H9 (cell line): ENCODE results near the gene PRTFDC1. TPM values are rescaled to one million over a fixed set of nuclear protein-coding genes. Genes with fewer than 3 reads are reported as not detected.

Experiments
- DNase-seq: peaks from one replicate; pipeline ENCODE4 v3.0.0-alpha.2; 2017
- H2AFZ ChIP-seq: one replicate; pipeline ENCODE4 v1.6.1; 2013; ENCODE audit warnings: mild to moderate bottlenecking, low read length, control low read depth, moderate library complexity
- H2AK5ac ChIP-seq: 2 replicates; pipeline ENCODE4 v1.6.1; 2013; ENCODE audit warnings: low read length, control low read depth, mixed read lengths; ENCODE audit not compliant: insufficient read length
- H2BK120ac ChIP-seq: one replicate; pipeline ENCODE4 v1.6.1; 2013; ENCODE audit warnings: low read depth, mild to moderate bottlenecking, low read length, control low read depth, inconsistent platforms; ENCODE audit not compliant: poor library complexity, severe bottlenecking
- H2BK12ac ChIP-seq: 2 replicates; pipeline ENCODE4 v1.6.1; 2013; ENCODE audit warnings: low read length, control low read depth, mixed read lengths, low read depth; ENCODE audit not compliant: insufficient read length
- H2BK15ac ChIP-seq: 2 replicates; pipeline ENCODE4 v1.6.1; 2013; ENCODE audit warnings: low read depth, low read length, control low read depth
- H2BK20ac ChIP-seq: one replicate; pipeline ENCODE4 v1.6.1; 2013; ENCODE audit warnings: low read depth, mild to moderate bottlenecking, low read length, control low read depth, inconsistent platforms; ENCODE audit not compliant: poor library complexity, severe bottlenecking
- H2BK5ac ChIP-seq: 2 replicates; pipeline ENCODE4 v1.6.1; 2013; ENCODE audit warnings: low read length, control low read depth, mixed read lengths; ENCODE audit not compliant: insufficient read length
- H3K14ac ChIP-seq: 2 replicates; pipeline ENCODE4 v1.6.1; 2013; ENCODE audit warnings: low read length, control low read depth; ENCODE audit not compliant: insufficient read depth
- H3K18ac ChIP-seq: 2 replicates; pipeline ENCODE4 v1.6.1; 2013; ENCODE audit warnings: low read depth, mild to moderate bottlenecking, mixed read lengths, low read length, control low read depth; ENCODE audit not compliant: insufficient read length
- H3K23ac ChIP-seq: 2 replicates; pipeline ENCODE4 v1.6.1; 2013; ENCODE audit warnings: low read length, control low read depth, mixed read lengths, low read depth; ENCODE audit not compliant: insufficient read length
- H3K23me2 ChIP-seq: 2 replicates; pipeline ENCODE4 v1.6.1; 2013; ENCODE audit warnings: low read depth, mild to moderate bottlenecking, mixed read lengths, low read length, control low read depth; ENCODE audit not compliant: insufficient read length, poor library complexity, severe bottlenecking
- H3K27ac ChIP-seq: 2 replicates; pipeline ENCODE4 v1.5.1; 2013; ENCODE audit warnings: low read length, control low read depth, mixed read lengths, low read depth; ENCODE audit not compliant: insufficient read length
- H3K27me3 ChIP-seq: 2 replicates; pipeline ENCODE4 v1.6.1; 2013; ENCODE audit warnings: low read length, control low read depth, inconsistent platforms; ENCODE audit not compliant: insufficient read depth
- H3K4ac ChIP-seq: 2 replicates; pipeline ENCODE4 v1.6.1; 2013; ENCODE audit warnings: low read depth, mild to moderate bottlenecking, control low read depth, inconsistent platforms, low read length, moderate library complexity
- H3K4me1 ChIP-seq: 2 replicates; pipeline ENCODE4 v1.6.1; 2013; ENCODE audit warnings: low read length, control low read depth, inconsistent platforms; ENCODE audit not compliant: insufficient read depth
- H3K4me2 ChIP-seq: 2 replicates; pipeline ENCODE4 v1.6.1; 2013; ENCODE audit warnings: low read length, control low read depth, mixed read lengths; ENCODE audit not compliant: insufficient read length, insufficient read depth
- H3K56ac ChIP-seq: 2 replicates; pipeline ENCODE4 v1.6.1; 2013; ENCODE audit warnings: low read depth, mild to moderate bottlenecking, mixed read lengths, low read length, control low read depth; ENCODE audit not compliant: insufficient read length
- H3K79me1 ChIP-seq: 2 replicates; pipeline ENCODE4 v1.6.1; 2013; ENCODE audit warnings: low read depth, mild to moderate bottlenecking, moderate library complexity, low read length, control low read depth, inconsistent platforms; ENCODE audit not compliant: insufficient read depth, poor library complexity, severe bottlenecking
- H3K79me2 ChIP-seq: 2 replicates; pipeline ENCODE4 v1.6.1; 2013; ENCODE audit warnings: low read length, control low read depth, inconsistent platforms; ENCODE audit not compliant: insufficient read depth
- H3K9ac ChIP-seq: 2 replicates; pipeline ENCODE4 v1.6.1; 2013; ENCODE audit warnings: low read length, control low read depth, mixed read lengths; ENCODE audit not compliant: insufficient read length; ENCODE audit errors: extremely low read depth
- H3K9me3 ChIP-seq: one replicate; pipeline ENCODE4 v1.6.1; 2013; ENCODE audit warnings: low read depth, low read length, inconsistent platforms; ENCODE audit not compliant: control insufficient read depth
- H3T11ph ChIP-seq: one replicate; pipeline ENCODE4 v1.6.1; 2013; ENCODE audit warnings: mild to moderate bottlenecking, low read length, control low read depth, inconsistent platforms
- H4K20me1 ChIP-seq: one replicate; pipeline ENCODE4 v1.6.1; 2013; ENCODE audit not compliant: control insufficient read depth, insufficient read length, insufficient read depth
- H4K5ac ChIP-seq: 2 replicates; pipeline ENCODE4 v1.6.1; 2013; ENCODE audit warnings: low read depth, mild to moderate bottlenecking, mixed read lengths, low read length, control low read depth; ENCODE audit not compliant: insufficient read length
- H4K8ac ChIP-seq: replicated peaks from 2 replicates; pipeline ENCODE4 v1.6.1; 2013; ENCODE audit warnings: low read length, control low read depth, mixed read lengths, low read depth; ENCODE audit not compliant: insufficient read length
- H4K91ac ChIP-seq: 2 replicates; pipeline ENCODE4 v1.6.1; 2013; ENCODE audit warnings: low read depth, mild to moderate bottlenecking, moderate library complexity, mixed read lengths, low read length, control low read depth; ENCODE audit not compliant: insufficient read length
- H3K27ac Mint-ChIP-seq, 3 experiments: 2 replicates in 2 of 3; 3 replicates in 1 of 3; pipeline ENCODE4 v1.8.0; 2020 to 2021; ENCODE audit warnings: mixed read lengths in 3 of 3, mild to moderate bottlenecking in 1 of 3, moderate library complexity in 1 of 3
- H3K27me3 Mint-ChIP-seq: 2 replicates; pipeline ENCODE4 v1.8.0; 2021; ENCODE audit warnings: low read depth, mild to moderate bottlenecking, moderate library complexity, mixed read lengths
- H3K36me3 Mint-ChIP-seq, 3 experiments: 2 replicates in 2 of 3; 3 replicates in 1 of 3; pipeline ENCODE4 v1.8.0; 2020 to 2021; ENCODE audit warnings: low read depth in 3 of 3, mixed read lengths in 3 of 3; ENCODE audit not compliant: insufficient read depth in 1 of 3
- H3K4me1 Mint-ChIP-seq, 2 experiments: 2 replicates each; pipeline ENCODE4 v1.8.0; 2020; ENCODE audit warnings: mixed read lengths in 2 of 2
- H3K4me3 Mint-ChIP-seq, 2 experiments: 2 replicates in 1 of 2; 3 replicates in 1 of 2; pipeline ENCODE4 v1.8.0; 2020 to 2021; ENCODE audit warnings: mild to moderate bottlenecking in 2 of 2, mixed read lengths in 2 of 2, moderate library complexity in 1 of 2
- H3K9me3 Mint-ChIP-seq, 2 experiments: 2 replicates in 1 of 2; 3 replicates in 1 of 2; pipeline ENCODE4 v1.8.0; 2020; ENCODE audit warnings: mild to moderate bottlenecking in 2 of 2, mixed read lengths in 2 of 2, moderate library complexity in 1 of 2
- WGBS: extraction: QIAGEN DNeasy Blood & Tissue Kit; methylation state at CpG from one replicate; pipeline ENCODE4 v1.1.7; 2013; ENCODE audit warnings: missing lambda C conversion rate, low lambda C conversion rate, mixed read lengths; ENCODE audit not compliant: insufficient read length; ENCODE audit errors: extremely low coverage; 5-methylcytosine and 5-hydroxymethylcytosine counted together
- total RNA-seq: library from RNA; stranded (reverse); gene quantifications from 2 replicates; pipeline ENCODE4 v1.2.1, GENCODE V29; 2021
- TF ChIP-seq, protein P1 (sequence below): fragments of 200-600 bp; sonication (generic); conservative IDR thresholded peaks from 3 replicates; pipeline ENCODE4 v1.8.0; 2021; ENCODE audit warnings: antibody characterized with exemption, mild to moderate bottlenecking

Gene PRTFDC1
- total RNA-seq, 1 experiment from 2014 or later = 7.5 TPM

DNA sequence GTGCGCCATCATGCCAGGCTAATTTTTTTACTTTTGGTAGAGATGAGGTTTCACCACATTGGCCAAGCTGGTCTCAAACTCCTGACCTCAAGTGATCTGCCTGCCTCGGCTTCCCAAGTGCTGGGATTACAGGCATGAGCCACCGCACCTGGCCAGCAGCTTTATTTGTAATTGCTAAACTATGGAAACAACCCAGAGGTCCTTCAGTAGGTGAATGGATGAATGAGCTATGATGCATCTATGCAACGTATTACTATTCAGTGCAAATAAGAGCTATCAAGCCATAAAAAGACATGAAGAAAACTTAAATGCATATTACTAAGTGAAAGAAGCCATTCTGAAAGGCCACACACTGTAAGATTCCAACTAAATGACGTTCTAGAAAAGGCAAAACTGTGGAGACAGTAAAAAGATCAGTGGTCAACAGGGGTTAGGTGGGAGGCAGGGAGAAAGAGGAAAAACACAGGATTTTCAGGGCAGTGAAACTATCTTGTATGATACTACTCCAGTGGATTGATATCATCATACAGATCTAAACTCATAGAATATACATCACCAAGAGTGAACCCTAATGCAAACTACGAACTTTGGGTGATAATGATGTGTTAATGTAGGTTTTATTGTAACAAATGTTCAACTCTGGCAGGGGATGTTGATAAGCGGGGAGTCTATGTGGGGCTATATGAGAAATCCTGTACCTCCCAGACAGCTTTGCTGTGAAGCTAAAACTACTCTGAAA lies 66.7 kb downstream of the PRTFDC1 start:
- Histone ChIP-seq H3K9ac (no peak overlapping the region), H3K4me1 (peaks cover 2% of the 10 kb centered on the region; the same call in 1 of the 2 replicates), H3K4ac (no peak overlapping the region), H2BK12ac (no peak overlapping the region), H2AFZ (no peak overlapping the region), H3K14ac (no peak overlapping the region), H4K20me1 (no peaks in the 10 kb centered on the region), H3K79me2 (no peaks in the 10 kb centered on the region), H3K56ac (no peak overlapping the region), H2BK20ac (no peak overlapping the region), H3K23me2 (no peaks in the 10 kb centered on the region), H2BK120ac (no peak overlapping the region), H3K27me3 (no peaks in the 10 kb centered on the region), H3K27ac (no peak overlapping the region), H3T11ph (no peak overlapping the region), H4K8ac (no peak overlapping the region), H2BK15ac (no peak overlapping the region), H3K9me3 (no peaks in the 10 kb centered on the region), H4K91ac (no peak overlapping the region), H3K4me2 (no peak overlapping the region), H2BK5ac (no peak overlapping the region), H3K23ac (no peak overlapping the region), H4K5ac (no peak overlapping the region), H2AK5ac (no peak overlapping the region), H3K79me1 (no peaks in the 10 kb centered on the region), H3K18ac (no peak overlapping the region)
- Mint-ChIP-seq H3K4me1 (peaks cover 14 to 20% of the 10 kb centered on the region in 2 experiments), H3K27me3 (no peaks in the 10 kb centered on the region), H3K36me3 (no peaks in the 10 kb centered on the region), H3K9me3 (no peaks in the 10 kb centered on the region), H3K4me3 (no peak overlapping the region), H3K27ac (no peak overlapping the region)
- no CpG with 5 or more reads among the region's 7 CpGs for WGBS
- no peak for DNase-seq
- TF ChIP-seq, protein P1, sequence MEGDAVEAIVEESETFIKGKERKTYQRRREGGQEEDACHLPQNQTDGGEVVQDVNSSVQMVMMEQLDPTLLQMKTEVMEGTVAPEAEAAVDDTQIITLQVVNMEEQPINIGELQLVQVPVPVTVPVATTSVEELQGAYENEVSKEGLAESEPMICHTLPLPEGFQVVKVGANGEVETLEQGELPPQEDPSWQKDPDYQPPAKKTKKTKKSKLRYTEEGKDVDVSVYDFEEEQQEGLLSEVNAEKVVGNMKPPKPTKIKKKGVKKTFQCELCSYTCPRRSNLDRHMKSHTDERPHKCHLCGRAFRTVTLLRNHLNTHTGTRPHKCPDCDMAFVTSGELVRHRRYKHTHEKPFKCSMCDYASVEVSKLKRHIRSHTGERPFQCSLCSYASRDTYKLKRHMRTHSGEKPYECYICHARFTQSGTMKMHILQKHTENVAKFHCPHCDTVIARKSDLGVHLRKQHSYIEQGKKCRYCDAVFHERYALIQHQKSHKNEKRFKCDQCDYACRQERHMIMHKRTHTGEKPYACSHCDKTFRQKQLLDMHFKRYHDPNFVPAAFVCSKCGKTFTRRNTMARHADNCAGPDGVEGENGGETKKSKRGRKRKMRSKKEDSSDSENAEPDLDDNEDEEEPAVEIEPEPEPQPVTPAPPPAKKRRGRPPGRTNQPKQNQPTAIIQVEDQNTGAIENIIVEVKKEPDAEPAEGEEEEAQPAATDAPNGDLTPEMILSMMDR = no peak
